ENCODE results near the gene POU3F3. TPM values are rescaled to one million over a fixed set of nuclear protein-coding genes. Genes with fewer than 3 reads are reported as not detected.

The POU3F3 gene
- total RNA-seq, 1 donor, result under 0.01 TPM

Small RNA genes lying within 50 kb of the gene (small RNA-seq; reads per million reads assigned to genes)
- gene AC018730.1, result not detected

Other genes with a start within 250 kb of the POU3F3 start
- gene MRPS9, start 184.0 kb downstream of the POU3F3 start, total RNA-seq, result 17.7 and 18.9 TPM in 2 replicates